ENCODE results near the gene RHOD.

DNA sequence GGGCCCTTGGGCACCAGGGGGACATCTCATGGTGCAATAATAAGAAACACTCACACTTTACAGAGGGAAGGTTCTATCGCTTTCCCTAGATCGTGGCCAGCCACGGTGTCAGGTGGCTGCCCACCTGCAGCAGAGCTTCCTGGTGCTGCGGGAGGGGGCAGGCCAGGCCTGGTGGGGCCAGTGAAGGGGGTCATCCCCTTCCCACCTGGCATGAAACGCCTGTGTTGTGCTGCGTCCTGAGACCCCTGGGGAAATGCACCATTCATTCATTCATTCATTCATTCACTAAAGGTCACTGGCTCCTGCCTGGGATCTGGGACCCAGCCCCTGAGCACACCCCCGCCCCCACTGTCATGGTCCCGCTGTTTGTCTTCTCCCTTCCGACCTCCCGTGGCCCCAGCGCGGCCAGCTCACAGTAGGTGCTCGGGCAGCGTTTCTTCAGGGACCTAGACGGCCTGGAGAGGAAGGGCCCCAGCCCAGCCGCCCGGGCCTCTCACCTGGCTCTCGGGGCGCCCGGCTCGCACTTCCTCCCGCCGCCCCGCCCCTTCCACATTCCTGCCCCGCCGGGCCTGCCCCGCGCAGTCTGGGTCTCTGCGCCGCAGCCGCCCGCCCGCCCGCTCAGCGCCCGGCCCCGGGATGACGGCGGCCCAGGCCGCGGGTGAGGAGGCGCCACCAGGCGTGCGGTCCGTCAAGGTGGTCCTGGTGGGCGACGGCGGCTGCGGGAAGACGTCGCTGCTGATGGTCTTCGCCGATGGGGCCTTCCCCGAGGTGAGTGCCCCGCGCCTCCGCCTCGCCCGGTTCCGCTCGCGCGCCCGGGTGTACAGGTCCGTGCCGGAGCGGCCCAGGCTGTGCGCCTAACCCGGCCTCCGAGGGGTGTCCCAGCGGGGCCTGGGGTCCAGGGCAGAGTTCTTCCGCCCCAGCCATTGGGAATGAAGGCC is at the start of gene RHOD:
- TF ChIP-seq CTCF (IDR thresholded peaks at IDR 0.05; ENCODE audit: insufficient read depth, low read depth, low read length) (no peak), EZH2 (IDR thresholded peaks at IDR 0.05; ENCODE audit: insufficient read depth, low read length) (no peak)

Data from astrocyte (in vitro differentiated cells and primary cell).